HUES64 (cell line): ENCODE data around the gene FOXL1.

Experiments
- H3K27ac ChIP-seq: 2 replicates; pipeline ENCODE4 v1.7.0; 2013; ENCODE audit warnings: low read depth, low read length, inconsistent platforms
- H3K27me3 ChIP-seq: 2 replicates; pipeline ENCODE4 v1.6.1; 2013; ENCODE audit warnings: mild to moderate bottlenecking, low read length; ENCODE audit not compliant: insufficient read depth
- H3K36me3 ChIP-seq: 2 replicates; pipeline ENCODE4 v1.6.1; 2013; ENCODE audit warnings: mild to moderate bottlenecking, low read length; ENCODE audit not compliant: insufficient read depth
- H3K4me1 ChIP-seq: 2 replicates; pipeline ENCODE4 v1.6.1; 2013; ENCODE audit warnings: mild to moderate bottlenecking, low read length, moderate library complexity; ENCODE audit not compliant: insufficient read depth
- H3K4me3 ChIP-seq: 2 replicates; pipeline ENCODE4 v1.5.1; 2013; ENCODE audit warnings: mild to moderate bottlenecking, low read length, moderate library complexity
- H3K9ac ChIP-seq: 2 replicates; pipeline ENCODE4 v1.6.1; 2013; ENCODE audit warnings: mild to moderate bottlenecking, low read depth, low read length
- H3K9me3 ChIP-seq: 2 replicates; pipeline ENCODE4 v1.6.1; 2013; ENCODE audit warnings: low read depth, low read length; ENCODE audit not compliant: insufficient read depth
- WGBS: fragments of 150-250, 120-280 bp; methylation state at CpG from one replicate; pipeline ENCODE4 v1.1.7; 2013; ENCODE audit warnings: missing lambda C conversion rate; 5-methylcytosine and 5-hydroxymethylcytosine counted together

Gene FOXL1

DNA sequence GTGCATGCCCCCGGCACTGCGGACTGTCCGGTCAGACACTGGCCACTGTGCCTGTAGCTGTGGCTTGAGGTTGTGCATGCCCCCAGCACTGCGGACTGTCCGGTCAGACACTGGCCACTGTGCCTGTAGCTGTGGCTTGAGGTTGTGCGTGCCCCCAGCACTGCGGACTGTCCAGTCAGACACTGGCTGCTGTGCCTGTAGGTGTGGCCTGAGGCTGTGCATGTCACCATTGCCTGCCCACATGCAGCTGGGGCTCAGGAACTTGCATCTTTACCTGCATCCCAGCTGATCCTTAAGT, 28.5 kb upstream of the FOXL1 start:
- H3K4me1 ChIP-seq = 0 out of 2 replicates have a peak, but pooled peaks cover 4% of the 10 kb centered on the region
- H3K4me3 ChIP-seq = no peak overlapping the region
- 97% methylated on average over 7 of the region's 7 CpGs for WGBS
- H3K36me3 ChIP-seq = peaks cover 37% of the 10 kb centered on the region
- H3K27me3 ChIP-seq = no peaks in the 10 kb centered on the region
- no peak overlapping the region for H3K27ac ChIP-seq
- no peaks in the 10 kb centered on the region for H3K9me3 ChIP-seq
- no peak overlapping the region for H3K9ac ChIP-seq

DNA sequence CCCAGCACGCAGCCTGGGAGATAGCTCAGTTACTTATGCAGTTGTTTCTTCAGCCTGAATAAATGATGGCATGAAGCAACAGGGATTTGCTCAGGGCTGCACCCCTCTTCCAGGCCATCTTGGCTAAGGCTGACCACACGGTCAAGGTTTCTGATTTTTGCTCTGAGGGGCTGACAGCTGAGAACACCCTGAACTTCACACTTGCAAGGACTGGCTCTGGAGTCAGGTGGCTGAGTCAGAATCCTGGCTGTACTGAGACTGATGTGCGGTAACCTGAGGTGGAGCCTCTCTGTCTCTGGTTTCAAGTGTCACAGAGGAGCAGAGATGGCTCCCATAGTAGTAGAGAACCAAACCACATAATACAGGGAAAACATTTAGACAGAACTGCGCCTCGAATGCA, 28.1 kb upstream of the FOXL1 start:
- no peak overlapping the region for H3K9ac ChIP-seq
- 92% methylated on average over 5 of the region's 5 CpGs for WGBS
- no peak overlapping the region for H3K4me3 ChIP-seq
- H3K27ac ChIP-seq = no peak overlapping the region
- H3K9me3 ChIP-seq = no peaks in the 10 kb centered on the region
- H3K36me3 ChIP-seq = peaks cover 37% of the 10 kb centered on the region
- no peaks in the 10 kb centered on the region for H3K27me3 ChIP-seq
- H3K4me1 ChIP-seq = 0 out of 2 replicates have a peak, but pooled peaks cover 4% of the 10 kb centered on the region

DNA sequence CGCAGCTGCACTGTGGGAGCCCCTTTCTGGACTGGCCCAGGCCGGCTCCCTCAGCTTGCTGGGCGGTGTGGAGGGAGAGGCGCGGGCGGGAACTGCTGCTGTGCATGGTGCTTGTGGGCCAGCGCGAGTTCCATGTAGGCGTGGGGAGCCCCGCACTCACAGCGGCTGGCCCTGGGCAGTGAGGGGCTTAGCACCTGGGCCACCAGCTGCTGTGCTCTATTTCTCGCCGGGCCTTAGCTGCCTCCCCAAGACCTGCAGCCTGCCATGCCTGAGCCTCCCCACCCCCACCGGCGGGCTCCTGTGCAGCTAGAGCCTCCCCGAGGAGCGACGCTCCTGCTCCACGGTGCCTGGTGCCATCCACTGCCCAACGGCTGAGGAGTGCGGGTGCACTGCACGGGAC, 25.0 kb upstream of the FOXL1 start:
- Histone ChIP-seq H3K4me3 (no peak overlapping the region), H3K9me3 (no peaks in the 10 kb centered on the region), H3K27ac (no peak overlapping the region), H3K9ac (no peak overlapping the region), H3K4me1 (0 out of 2 replicates have a peak, but pooled peaks cover 4% of the 10 kb centered on the region), H3K36me3 (peaks cover 12% of the 10 kb centered on the region; the same call in 1 of the 2 replicates), H3K27me3 (peaks cover 5% of the 10 kb centered on the region; the same call in 1 of the 2 replicates)
- 97% methylated on average over 22 of the region's 22 CpGs for WGBS

DNA sequence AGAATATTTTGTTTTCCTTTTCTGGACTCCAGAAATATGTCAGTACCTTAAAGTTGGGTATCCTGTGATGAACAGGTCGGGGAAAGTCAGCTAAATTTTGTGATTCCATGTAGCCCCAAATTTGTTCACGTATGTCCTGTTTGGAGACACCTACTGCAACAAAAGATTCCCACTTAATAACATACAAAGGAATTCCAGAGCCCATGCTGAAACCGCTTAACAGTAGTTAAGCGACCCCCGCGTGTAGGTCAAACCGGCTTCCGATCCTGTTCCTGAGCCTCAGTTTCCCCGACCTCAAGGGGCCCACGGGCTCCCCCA, 23.8 kb upstream of the FOXL1 start:
- Histone ChIP-seq H3K4me3 (peak overlapping the region; percentile 91), H3K27me3 (peaks cover 5% of the 10 kb centered on the region; the same call in 1 of the 2 replicates), H3K27ac (peak overlapping the region; percentile 53), H3K4me1 (0 out of 2 replicates have a peak, but pooled peaks cover 4% of the 10 kb centered on the region), H3K9me3 (no peaks in the 10 kb centered on the region), H3K36me3 (peaks cover 8% of the 10 kb centered on the region; the same call in 1 of the 2 replicates), H3K9ac (peak overlapping the region; percentile 96)
- WGBS = 7% methylated on average over 10 of the region's 10 CpGs

DNA sequence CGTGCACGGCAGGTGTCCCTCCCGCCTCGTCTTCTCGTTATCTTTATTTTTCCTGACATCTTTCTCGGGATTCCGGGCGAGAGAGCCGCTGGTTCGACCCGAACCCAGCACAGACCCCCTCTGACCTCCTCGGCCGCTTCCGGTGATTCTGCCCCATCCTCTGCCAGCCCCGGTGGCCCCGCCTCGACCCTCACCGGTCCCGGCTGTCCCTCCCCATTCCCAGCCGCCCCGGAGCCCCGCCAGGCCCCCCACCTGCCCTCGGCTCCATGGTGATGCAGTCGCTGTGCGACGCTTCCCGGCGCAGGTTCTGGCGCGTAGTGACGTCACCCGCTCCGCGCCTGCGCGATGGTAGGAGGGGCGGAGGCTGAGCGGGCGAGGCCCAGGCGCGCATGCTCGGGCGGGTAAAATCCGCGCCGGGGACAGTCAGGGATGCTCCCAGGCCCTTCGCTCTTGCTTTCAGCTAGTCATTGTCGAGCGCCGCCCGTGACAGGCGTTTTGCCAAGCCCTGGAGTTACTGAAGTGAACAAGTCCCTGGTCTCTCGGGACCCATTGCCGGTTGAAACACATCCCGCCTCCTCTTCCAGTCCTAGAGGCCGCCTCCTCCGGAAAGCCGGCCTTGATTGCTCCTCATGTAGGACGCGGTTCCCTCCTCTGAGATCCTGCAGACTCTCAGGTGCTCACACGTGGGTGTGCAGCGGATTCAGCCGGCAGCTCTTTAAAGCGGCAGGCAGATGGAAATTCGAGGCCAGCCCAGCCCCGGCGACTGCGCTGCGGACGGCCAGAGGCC, 23.2 kb upstream of the FOXL1 start, which contains the start of gene MTHFSD:
Gene MTHFSD, minus strand, starts transcription at position 319 of the 787 bp plus-strand sequence. Its CDS starts 51 bp downstream, at position 268.
- H3K9ac ChIP-seq = peak within 1 kb of the TSS; percentile 96
- 0 out of 2 replicates have a peak, but pooled peaks cover 7% of the 10 kb centered on the region for H3K36me3 ChIP-seq
- H3K27me3 ChIP-seq = peaks cover 5% of the 10 kb centered on the region; the same call in 1 of the 2 replicates
- WGBS = 6% methylated on average over 70 of the region's 70 CpGs
- no peaks in the 10 kb centered on the region for H3K9me3 ChIP-seq
- H3K4me3 ChIP-seq = peak within 1 kb of the TSS; percentile 91
- H3K27ac ChIP-seq = peak within 1 kb of the TSS; percentile 65
- H3K4me1 ChIP-seq = 0 out of 2 replicates have a peak, but pooled peaks cover 4% of the 10 kb centered on the region

DNA sequence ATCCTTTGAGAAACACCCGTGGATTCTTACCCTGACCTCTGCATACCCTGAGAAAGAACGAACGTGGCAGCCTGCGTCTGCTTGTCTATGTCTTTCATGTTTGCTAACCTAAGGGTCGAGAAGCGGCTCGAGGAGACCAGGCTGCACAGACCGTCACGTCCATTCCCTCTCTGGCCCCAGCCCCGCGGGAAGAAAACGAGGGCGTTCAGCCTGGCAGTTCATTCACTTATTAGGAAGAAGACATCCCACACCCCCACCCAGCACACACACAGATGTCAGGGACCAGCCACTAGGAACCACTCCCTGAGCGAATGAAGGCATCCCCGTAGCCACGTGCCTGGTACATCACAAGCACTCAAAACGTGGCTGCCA, 22.7 kb upstream of the FOXL1 start:
- Histone ChIP-seq H3K27ac (peak overlapping the region; percentile 65), H3K36me3 (0 out of 2 replicates have a peak, but pooled peaks cover 6% of the 10 kb centered on the region), H3K9ac (peak overlapping the region; percentile 96), H3K4me3 (peak overlapping the region; percentile 91), H3K27me3 (peaks cover 5% of the 10 kb centered on the region; the same call in 1 of the 2 replicates), H3K4me1 (0 out of 2 replicates have a peak, but pooled peaks cover 4% of the 10 kb centered on the region), H3K9me3 (no peaks in the 10 kb centered on the region)
- 66% methylated on average over 17 of the region's 17 CpGs for WGBS

DNA sequence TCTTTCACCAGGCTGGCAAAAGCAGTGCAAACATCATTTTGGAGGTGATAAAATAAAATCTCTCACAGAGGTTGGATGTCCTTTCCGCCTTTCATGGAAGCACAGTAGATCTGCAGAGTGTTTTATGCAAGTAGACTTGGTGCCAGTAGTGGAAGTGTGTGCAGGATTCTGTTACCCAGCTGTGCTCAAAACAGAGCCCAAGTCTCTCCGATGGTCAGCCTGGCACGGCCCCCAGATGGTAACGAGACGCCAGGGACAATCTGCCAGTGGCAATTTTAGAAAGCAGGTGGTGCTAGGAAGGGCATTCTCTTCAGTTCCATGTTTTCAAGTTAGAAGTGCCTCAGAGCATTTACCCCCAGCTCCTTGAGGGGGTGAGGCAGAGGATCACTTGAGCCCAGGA, 21.8 kb upstream of the FOXL1 start:
- Histone ChIP-seq H3K36me3 (0 out of 2 replicates have a peak, but pooled peaks cover under 1% of the 10 kb centered on the region), H3K27ac (no peak overlapping the region), H3K4me1 (0 out of 2 replicates have a peak, but pooled peaks cover 4% of the 10 kb centered on the region), H3K9ac (no peak overlapping the region), H3K27me3 (peaks cover 5% of the 10 kb centered on the region; the same call in 1 of the 2 replicates), H3K9me3 (no peaks in the 10 kb centered on the region), H3K4me3 (no peak overlapping the region)
- 76% methylated on average over 5 of the region's 5 CpGs for WGBS

DNA sequence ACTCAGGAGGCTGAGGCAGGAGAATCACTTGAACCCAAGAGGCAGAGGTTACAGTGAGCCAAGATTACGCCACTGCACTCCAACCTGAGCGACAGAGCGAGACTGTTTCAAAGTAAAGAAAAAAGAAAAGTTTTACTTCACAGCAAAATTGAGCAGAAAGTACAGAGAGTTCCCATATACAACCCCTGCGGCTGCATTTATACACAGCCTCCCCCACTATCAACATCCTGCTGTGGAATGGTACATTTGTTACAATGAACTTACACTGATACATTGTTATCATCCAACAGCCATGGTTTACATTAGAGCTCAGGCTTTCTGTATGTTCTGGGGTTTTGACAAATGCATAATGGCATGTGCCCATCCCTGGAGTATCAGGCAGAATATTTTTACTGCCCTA, 20.8 kb upstream of the FOXL1 start:
- WGBS = 81% methylated on average over 4 of the region's 4 CpGs
- Histone ChIP-seq H3K9me3 (no peaks in the 10 kb centered on the region), H3K27me3 (peaks cover 5% of the 10 kb centered on the region; the same call in 1 of the 2 replicates), H3K9ac (no peak overlapping the region), H3K4me3 (no peak overlapping the region), H3K27ac (no peak overlapping the region), H3K4me1 (0 out of 2 replicates have a peak, but pooled peaks cover 4% of the 10 kb centered on the region), H3K36me3 (no peaks in the 10 kb centered on the region)

DNA sequence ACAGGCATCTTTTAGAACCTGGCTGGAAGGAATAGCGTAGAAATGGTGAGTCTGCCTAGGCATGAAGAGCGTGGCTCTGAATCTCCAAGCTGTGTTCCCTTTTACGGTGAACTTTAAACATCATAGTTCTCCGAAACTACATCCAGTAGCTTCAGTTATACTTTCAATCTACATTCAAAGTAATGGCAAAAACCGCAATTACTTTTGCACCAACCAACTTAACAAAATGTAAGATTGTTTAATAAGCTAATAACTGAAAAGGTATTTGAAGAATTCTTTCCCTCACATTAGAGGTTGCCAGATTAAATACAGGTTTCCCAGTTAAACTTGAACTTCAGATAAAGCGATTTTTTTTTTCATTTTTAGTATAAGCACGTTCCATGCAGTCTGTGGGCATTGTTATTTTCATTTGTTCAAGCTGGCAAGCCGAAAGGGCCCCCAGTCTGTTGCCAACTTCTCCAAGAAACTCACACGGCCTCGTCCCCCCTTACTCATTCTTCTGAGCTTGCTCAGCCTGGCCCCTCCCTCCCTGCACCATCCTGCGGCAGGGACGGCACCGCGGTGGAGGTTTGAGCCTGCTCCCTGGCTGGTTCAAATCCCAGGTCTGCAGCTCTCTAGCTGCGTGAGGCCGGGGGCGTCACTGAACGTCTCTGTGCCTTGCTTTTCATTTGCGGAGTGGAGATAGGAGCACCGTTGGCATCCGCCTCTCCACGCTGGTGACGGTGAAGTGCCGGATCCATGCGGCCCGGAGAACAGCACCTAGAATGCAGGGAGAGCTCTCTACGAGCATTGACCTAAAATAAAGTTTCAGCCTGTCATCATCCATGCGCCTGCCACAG, 19.8 kb upstream of the FOXL1 start:
- Histone ChIP-seq H3K9ac (no peak overlapping the region), H3K27ac (no peak overlapping the region), H3K4me3 (no peak overlapping the region), H3K4me1 (0 out of 2 replicates have a peak, but pooled peaks cover 4% of the 10 kb centered on the region), H3K9me3 (no peaks in the 10 kb centered on the region), H3K36me3 (no peaks in the 10 kb centered on the region), H3K27me3 (peaks cover 13% of the 10 kb centered on the region)
- 85% methylated on average over 27 of the region's 28 CpGs for WGBS

DNA sequence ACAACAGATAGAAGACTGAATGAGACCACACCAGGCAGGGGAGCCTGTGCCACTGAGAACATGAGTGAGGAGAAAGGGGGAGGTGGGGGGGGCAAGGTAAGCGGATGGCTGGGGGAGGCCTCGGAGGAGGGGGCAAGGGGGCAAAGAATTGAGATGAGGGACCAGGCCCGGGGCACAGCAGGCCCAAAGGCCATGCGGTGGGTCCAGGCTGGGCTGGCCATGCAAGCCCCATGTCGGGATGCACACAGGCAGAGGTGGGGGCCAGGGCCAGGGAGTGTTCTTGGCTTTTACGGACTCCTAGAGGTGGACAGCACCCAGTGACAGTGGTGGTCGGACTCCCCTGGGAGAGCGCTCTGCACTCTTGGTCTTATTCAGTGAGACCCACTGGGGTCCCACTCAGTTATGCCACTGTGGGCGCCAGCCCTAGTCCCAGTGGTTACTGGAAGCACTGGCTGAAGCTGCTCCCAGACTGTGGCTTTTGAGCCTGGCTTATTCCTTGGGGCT, 18.5 kb upstream of the FOXL1 start:
- no peaks in the 10 kb centered on the region for H3K36me3 ChIP-seq
- H3K27ac ChIP-seq = no peak overlapping the region
- peaks cover 25% of the 10 kb centered on the region for H3K27me3 ChIP-seq
- no peaks in the 10 kb centered on the region for H3K9me3 ChIP-seq
- H3K4me3 ChIP-seq = no peak overlapping the region
- peaks cover 8% of the 10 kb centered on the region for H3K4me1 ChIP-seq
- H3K9ac ChIP-seq = no peak overlapping the region
- 91% methylated on average over 9 of the region's 9 CpGs for WGBS

DNA sequence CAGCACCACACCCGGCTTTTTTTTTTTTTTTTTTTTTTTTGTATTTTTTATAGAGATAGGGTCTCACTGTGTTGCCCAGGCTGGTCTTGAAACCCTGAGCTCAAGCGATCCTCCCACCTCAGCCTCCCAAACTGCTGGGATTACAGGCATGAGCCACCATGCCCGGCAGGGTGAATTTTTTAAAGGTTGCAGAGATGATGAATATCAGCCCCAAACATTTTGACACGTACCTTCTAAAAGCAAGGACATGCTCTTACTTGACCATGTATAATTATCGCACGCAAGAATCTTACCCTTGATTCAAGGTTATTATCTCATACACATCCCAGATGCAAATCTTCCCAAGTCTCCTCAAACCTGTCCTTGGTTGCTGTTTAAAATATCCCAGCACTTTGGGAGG, 16.0 kb upstream of the FOXL1 start:
- Histone ChIP-seq H3K4me3 (no peak overlapping the region), H3K9ac (no peak overlapping the region), H3K27ac (no peak overlapping the region), H3K27me3 (peaks cover 46% of the 10 kb centered on the region), H3K9me3 (no peaks in the 10 kb centered on the region), H3K36me3 (no peaks in the 10 kb centered on the region), H3K4me1 (peaks cover 23% of the 10 kb centered on the region)
- WGBS = 96% methylated on average over 4 of the region's 6 CpGs
